Naive thymus-derived CD4-positive, alpha-beta T cell (primary cell): ENCODE results near the gene MCM9. TPM values are rescaled to one million over a fixed set of nuclear protein-coding genes. Genes with fewer than 3 reads are reported as not detected.

Source experiments
- ATAC-seq: fragments of 150-1000 bp; cut with Tn5 transposase; 2 replicates; pipeline ENCODE4 v1.10.0; 2021; ENCODE audit warnings: mild to moderate bottlenecking, moderate library complexity
- CTCF ChIA-PET: fragments of 350-600 bp; sonication (Branson Sonifier 250); formaldehyde crosslinking; loops from one replicate; lab custom pipeline; 2021; ENCODE audit warnings: antibody characterized with exemption; lab: Charles Lee
- POLR2A ChIA-PET: fragments of 350-600 bp; sonication (Branson Sonifier 250); formaldehyde crosslinking; loops from one replicate; lab custom pipeline; 2021; ENCODE audit warnings: antibody characterized with exemption, inconsistent platforms; lab: Charles Lee
- DNase-seq, 9 donors: peaks; one replicate each; pipeline versions ENCODE4 v3.0.0 to v3.0.0-alpha.2; 2020 to 2022; ENCODE audit warnings: mixed read lengths in 1 of 9
- H3K27ac ChIP-seq: one replicate; pipeline ENCODE4 v1.7.0; 2013; ENCODE audit warnings: mild to moderate bottlenecking, low read depth, low read length, moderate library complexity
- H3K27me3 ChIP-seq, 2 donors: one replicate each; pipeline ENCODE4 v1.7.0; 2013; ENCODE audit warnings: low read length in 2 of 2, mild to moderate bottlenecking in 2 of 2, moderate library complexity in 2 of 2; ENCODE audit not compliant: control insufficient read depth in 2 of 2, insufficient read depth in 2 of 2
- H3K36me3 ChIP-seq, 3 experiments: 1 replicate in 2 of 3; 2 replicates in 1 of 3; pipeline ENCODE4 v1.7.0; 2013; ENCODE audit warnings: low read length in 3 of 3, mild to moderate bottlenecking in 3 of 3, moderate library complexity in 1 of 3; ENCODE audit not compliant: insufficient read depth in 3 of 3, control insufficient read depth in 2 of 3
- H3K4me1 ChIP-seq, 2 donors: one replicate each; pipeline ENCODE4 v1.7.0; 2013; ENCODE audit warnings: low read length in 2 of 2, mild to moderate bottlenecking in 2 of 2, moderate library complexity in 1 of 2; ENCODE audit not compliant: control insufficient read depth in 2 of 2, insufficient read depth in 2 of 2
- H3K4me3 ChIP-seq: 2 replicates; pipeline ENCODE4 v1.7.0; 2013; ENCODE audit warnings: mild to moderate bottlenecking, low read length
- H3K9me3 ChIP-seq, 3 experiments: 1 replicate in 2 of 3; 2 replicates in 1 of 3; pipeline ENCODE4 v1.7.0; 2013; ENCODE audit warnings: low read length in 3 of 3; ENCODE audit not compliant: control insufficient read depth in 2 of 3
- H3K27ac Mint-ChIP-seq, 9 donors: one replicate each; pipeline ENCODE4 v1.8.0; 2020 to 2022; ENCODE audit warnings: mixed read lengths in 9 of 9, mild to moderate bottlenecking in 8 of 9, moderate library complexity in 5 of 9, inconsistent platforms in 2 of 9
- H3K27me3 Mint-ChIP-seq, 5 donors: one replicate each; pipeline ENCODE4 v1.8.0; 2021 to 2022; ENCODE audit warnings: mixed read lengths in 5 of 5, mild to moderate bottlenecking in 1 of 5
- H3K36me3 Mint-ChIP-seq, 5 donors: one replicate each; pipeline ENCODE4 v1.8.0; 2020 to 2022; ENCODE audit warnings: mixed read lengths in 5 of 5, mild to moderate bottlenecking in 3 of 5, inconsistent platforms in 1 of 5
- H3K4me1 Mint-ChIP-seq, 7 donors: one replicate each; pipeline ENCODE4 v1.8.0; 2020 to 2022; ENCODE audit warnings: mixed read lengths in 7 of 7, mild to moderate bottlenecking in 3 of 7, inconsistent platforms in 1 of 7
- H3K4me3 Mint-ChIP-seq, 10 donors: one replicate each; pipeline ENCODE4 v1.8.0; 2020 to 2022; ENCODE audit warnings: mild to moderate bottlenecking in 10 of 10, mixed read lengths in 10 of 10, moderate library complexity in 6 of 10, inconsistent platforms in 2 of 10
- H3K9me3 Mint-ChIP-seq, 11 donors: one replicate each; pipeline ENCODE4 v1.8.0; 2020 to 2022; ENCODE audit warnings: mixed read lengths in 11 of 11, mild to moderate bottlenecking in 4 of 11, inconsistent platforms in 1 of 11, moderate library complexity in 1 of 11
- intact Hi-C, 2 donors: fragments of 100-400 bp; cut with micrococcal nuclease; formaldehyde crosslinking; loops; one replicate each; pipeline ENCODE4 v1.15.1; 2023
- polyA plus RNA-seq, 2 donors: library from polyadenylated mRNA; unstranded; fragments of 300-500 nt; fragmentation: Illumina TruSeq; gene quantifications; one replicate each; pipeline ENCODE4 v1.2.3, GENCODE V29; 2021
- total RNA-seq, 6 experiments: library from RNA in 5 of 6; stranded (reverse) in 5 of 6; gene quantifications; 1 replicate in 5 of 6; 2 replicates in 1 of 6; pipeline ENCODE4 v1.2.3 and lab custom pipeline; 2021 to 2026

The MCM9 gene
- total and polyA plus RNA-seq, 7 experiments from 2014 or later, result 12.1 to 33.7 (median 30.6) TPM

- no peaks in the 10 kb centered on the region for H3K9me3 Mint-ChIP-seq
- peaks cover 0 to 4% (median 0%) of the 10 kb centered on the region in 7 donors for H3K4me1 Mint-ChIP-seq
- CTCF ChIA-PET, result interaction anchor here (1.0 to 5.3 kb wide), 3 partner anchors 8 to 146 kb away, joined by 3 to 26 read pairs (median 4); no protein-coding TSS in a partner anchor
Observed at GRCh38 chr6:118971682-118972081, 36.7 kb upstream of the MCM9 start.

DNA sequence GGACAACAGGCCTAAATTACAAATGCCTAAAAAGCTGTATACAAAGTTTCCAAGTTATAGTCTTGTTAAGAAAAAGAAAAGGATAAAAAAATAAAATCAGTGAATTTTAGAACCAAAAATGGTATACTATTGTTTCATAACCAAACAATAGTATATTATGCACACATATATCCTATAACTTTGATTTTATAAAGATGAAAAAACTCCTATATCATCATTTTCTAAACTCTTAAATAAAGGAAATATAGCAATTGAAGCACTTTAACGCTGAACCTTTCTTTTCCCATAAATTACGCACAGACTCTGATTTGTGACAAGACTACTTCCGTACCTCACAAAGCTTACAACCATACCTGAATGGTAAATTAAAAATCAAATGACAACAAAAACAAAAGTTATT is 35.9 kb upstream of the MCM9 start:
- POLR2A ChIA-PET, result no interaction called here
- no peak overlapping the region for H3K4me3 Mint-ChIP-seq
- no peak overlapping the region for H3K27ac ChIP-seq
- no peak overlapping the region for H3K27ac Mint-ChIP-seq
- peaks cover 0 to 13% (median 4%) of the 10 kb centered on the region in 5 donors for H3K36me3 Mint-ChIP-seq
- intact Hi-C loops, result no loop called here
- no peaks in the 10 kb centered on the region for H3K36me3 ChIP-seq
- no peaks in the 10 kb centered on the region for H3K9me3 ChIP-seq
- H3K4me3 ChIP-seq, result no peak overlapping the region
- no peaks in the 10 kb centered on the region for H3K27me3 ChIP-seq
- no peaks in the 10 kb centered on the region for H3K9me3 Mint-ChIP-seq
- CTCF ChIA-PET, result interaction anchor here (1.1 to 5.3 kb wide), 3 partner anchors 140 to 406 kb away, joined by 3 to 26 read pairs (median 3); no protein-coding TSS in a partner anchor
- no peak for ATAC-seq
- H3K4me1 ChIP-seq, result no peaks in the 10 kb centered on the region
- no peaks in the 10 kb centered on the region for H3K27me3 Mint-ChIP-seq
- DNase-seq, result no peak
- peaks cover 0 to 4% (median 0%) of the 10 kb centered on the region in 7 donors for H3K4me1 Mint-ChIP-seq

More at GRCh38 chr6:118971682-118972081, 36.7 kb upstream of the MCM9 start:
- POLR2A ChIA-PET, result no interaction called here
- no peaks in the 10 kb centered on the region for H3K27me3 Mint-ChIP-seq
- peaks cover 0 to 14% (median 5%) of the 10 kb centered on the region in 5 donors for H3K36me3 Mint-ChIP-seq
- no peak for DNase-seq
- H3K4me3 Mint-ChIP-seq, result no peak overlapping the region
- no peaks in the 10 kb centered on the region for H3K27me3 ChIP-seq
- no peak overlapping the region for H3K27ac ChIP-seq
- H3K27ac Mint-ChIP-seq, result no peak overlapping the region
- H3K36me3 ChIP-seq, result no peaks in the 10 kb centered on the region
- H3K4me3 ChIP-seq, result no peak overlapping the region
- H3K9me3 ChIP-seq, result no peaks in the 10 kb centered on the region
- no peaks in the 10 kb centered on the region for H3K4me1 ChIP-seq
- intact Hi-C loops, result no loop called here
- no peak for ATAC-seq

- Histone ChIP-seq H3K4me1 (no peaks in the 10 kb centered on the region), H3K27ac (no peak overlapping the region), H3K27me3 (no peaks in the 10 kb centered on the region), H3K4me3 (no peak overlapping the region), H3K9me3 (no peaks in the 10 kb centered on the region), H3K36me3 (no peaks in the 10 kb centered on the region)
- no peaks in the 10 kb centered on the region for H3K27me3 Mint-ChIP-seq
- peaks cover 0 to 4% (median 0%) of the 10 kb centered on the region in 7 donors for H3K4me1 Mint-ChIP-seq
- POLR2A ChIA-PET, result interaction anchor here (0.6 to 1.9 kb wide), 2 partner anchors 142 to 144 kb away, joined by 3 to 10 read pairs; no protein-coding TSS in a partner anchor
- ATAC-seq, result no peak
- intact Hi-C loops, result loop anchor here (1.0 to 10.0 kb wide), 3 partner anchors 109 to 376 kb away; partner anchors contain the start of gene MAN1A1 (in 1 of the 2)
- no peak overlapping the region for H3K4me3 Mint-ChIP-seq
- CTCF ChIA-PET, result interaction anchor here (0.7 to 7.8 kb wide), 6 partner anchors 9 to 147 kb away, joined by 3 to 172 read pairs (median 4); no protein-coding TSS in a partner anchor
- H3K9me3 Mint-ChIP-seq, result no peaks in the 10 kb centered on the region
- peaks cover 0 to 7% (median 0%) of the 10 kb centered on the region in 5 donors for H3K36me3 Mint-ChIP-seq
- peak in 6 of 9 donors; percentile 8 to 35 (median 24) for DNase-seq
- no peak overlapping the region for H3K27ac Mint-ChIP-seq
Observed at GRCh38 chr6:118968416-118968815, 33.5 kb upstream of the MCM9 start.

DNA sequence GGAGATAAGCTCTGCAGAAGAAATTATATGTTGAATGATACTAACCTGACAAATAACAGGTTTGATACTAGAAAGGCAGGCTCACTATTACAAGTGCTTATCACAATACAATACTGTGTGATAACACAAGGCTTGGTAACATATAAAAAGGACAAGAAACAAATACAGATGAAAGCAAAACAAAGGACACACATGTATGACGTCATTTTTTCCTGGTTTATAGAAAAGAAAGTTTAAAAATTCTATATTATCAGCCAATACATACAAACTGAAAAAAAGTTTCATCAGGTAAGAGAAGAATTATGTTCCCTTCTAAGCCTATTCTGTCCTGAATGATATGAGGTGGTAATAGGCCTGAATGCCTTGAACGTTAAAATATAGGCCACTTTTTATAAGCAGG is 32.3 kb upstream of the MCM9 start:
- ChIA-PET CTCF (interaction anchor here (0.6 to 7.8 kb wide), 2 partner anchors 101 to 143 kb away, joined by 4 to 172 read pairs; no protein-coding TSS in a partner anchor), POLR2A (interaction anchor here (1.9 kb wide), 1 partner anchor 143 kb away, joined by 10 read pairs; no protein-coding TSS in a partner anchor)
- intact Hi-C loops, result loop anchor here in 1 of 2 donors (10.0 kb wide), 1 partner anchor 378 kb away; the partner anchor contains the start of gene MAN1A1
- Histone ChIP-seq H3K4me3 (no peak overlapping the region), H3K36me3 (no peaks in the 10 kb centered on the region), H3K27me3 (no peaks in the 10 kb centered on the region), H3K27ac (no peak overlapping the region), H3K9me3 (no peaks in the 10 kb centered on the region), H3K4me1 (no peaks in the 10 kb centered on the region)
- Mint-ChIP-seq H3K9me3 (no peaks in the 10 kb centered on the region), H3K27me3 (no peaks in the 10 kb centered on the region), H3K4me3 (no peak overlapping the region), H3K27ac (no peak overlapping the region), H3K36me3 (no peaks in the 10 kb centered on the region), H3K4me1 (peaks cover 0 to 4% (median 0%) of the 10 kb centered on the region in 7 donors)
- ATAC-seq (no peak), DNase-seq (no peak)

- Mint-ChIP-seq H3K4me3 (no peak overlapping the region), H3K27ac (peak overlapping the region in 1 of 9 donors; percentile 24), H3K9me3 (no peaks in the 10 kb centered on the region), H3K27me3 (no peaks in the 10 kb centered on the region), H3K4me1 (peaks cover 0 to 2% (median 0%) of the 10 kb centered on the region in 7 donors), H3K36me3 (no peaks in the 10 kb centered on the region)
- POLR2A ChIA-PET, result interaction anchor here (1.1 kb wide), 1 partner anchor 145 kb away, joined by 3 read pairs; no protein-coding TSS in a partner anchor
- DNase-seq (no peak), ATAC-seq (no peak)
- H3K36me3 ChIP-seq, result no peaks in the 10 kb centered on the region
- no peaks in the 10 kb centered on the region for H3K27me3 ChIP-seq
- H3K4me3 ChIP-seq, result no peak overlapping the region
- H3K9me3 ChIP-seq, result no peaks in the 10 kb centered on the region
- intact Hi-C loops, result loop anchor here in 1 of 2 donors (10.0 kb wide), 1 partner anchor 379 kb away; the partner anchor contains the start of gene MAN1A1
- no peak overlapping the region for H3K27ac ChIP-seq
- H3K4me1 ChIP-seq, result no peaks in the 10 kb centered on the region
- CTCF ChIA-PET, result interaction anchor here (0.6 to 7.8 kb wide), 2 partner anchors 145 to 1177 kb away, joined by 4 to 172 read pairs; no protein-coding TSS in a partner anchor
Observed at GRCh38 chr6:118965843-118966370, 30.9 kb upstream of the MCM9 start.

- intact Hi-C loops, result loop anchor here in 1 of 2 donors (10.0 kb wide), 1 partner anchor 379 kb away; the partner anchor contains the start of gene MAN1A1
- H3K9me3 Mint-ChIP-seq, result no peaks in the 10 kb centered on the region
- H3K27ac ChIP-seq, result no peak overlapping the region
- no peaks in the 10 kb centered on the region for H3K4me1 ChIP-seq
- no peak overlapping the region for H3K4me3 ChIP-seq
- H3K36me3 ChIP-seq, result no peaks in the 10 kb centered on the region
- H3K4me1 Mint-ChIP-seq, result peaks cover 0 to 2% (median 0%) of the 10 kb centered on the region in 7 donors
- H3K36me3 Mint-ChIP-seq, result no peaks in the 10 kb centered on the region
- ATAC-seq (no peak), DNase-seq (no peak)
- no peaks in the 10 kb centered on the region for H3K27me3 ChIP-seq
- no peak overlapping the region for H3K27ac Mint-ChIP-seq
- H3K27me3 Mint-ChIP-seq, result no peaks in the 10 kb centered on the region
- ChIA-PET POLR2A (interaction anchor here (1.1 kb wide), 1 partner anchor 145 kb away, joined by 3 read pairs; no protein-coding TSS in a partner anchor), CTCF (interaction anchor here (7.8 kb wide), 1 partner anchor 145 kb away, joined by 172 read pairs; no protein-coding TSS in a partner anchor)
- H3K4me3 Mint-ChIP-seq, result no peak overlapping the region
- H3K9me3 ChIP-seq, result no peaks in the 10 kb centered on the region
Observed at GRCh38 chr6:118965371-118965770, 30.4 kb upstream of the MCM9 start.
